H9 (cell line): ENCODE data around the gene BPIFB6. TPM values are rescaled to one million over a fixed set of nuclear protein-coding genes. Genes with fewer than 3 reads are reported as not detected.

ENCODE experiments used
- DNase-seq: peaks from one replicate; pipeline ENCODE4 v3.0.0-alpha.2; 2017
- H2AFZ ChIP-seq: one replicate; pipeline ENCODE4 v1.6.1; 2013; ENCODE audit warnings: mild to moderate bottlenecking, low read length, control low read depth, moderate library complexity
- H2AK5ac ChIP-seq: 2 replicates; pipeline ENCODE4 v1.6.1; 2013; ENCODE audit warnings: low read length, control low read depth, mixed read lengths; ENCODE audit not compliant: insufficient read length
- H2BK120ac ChIP-seq: one replicate; pipeline ENCODE4 v1.6.1; 2013; ENCODE audit warnings: low read depth, mild to moderate bottlenecking, low read length, control low read depth, inconsistent platforms; ENCODE audit not compliant: poor library complexity, severe bottlenecking
- H2BK12ac ChIP-seq: 2 replicates; pipeline ENCODE4 v1.6.1; 2013; ENCODE audit warnings: low read length, control low read depth, mixed read lengths, low read depth; ENCODE audit not compliant: insufficient read length
- H2BK15ac ChIP-seq: 2 replicates; pipeline ENCODE4 v1.6.1; 2013; ENCODE audit warnings: low read depth, low read length, control low read depth
- H2BK20ac ChIP-seq: one replicate; pipeline ENCODE4 v1.6.1; 2013; ENCODE audit warnings: low read depth, mild to moderate bottlenecking, low read length, control low read depth, inconsistent platforms; ENCODE audit not compliant: poor library complexity, severe bottlenecking
- H2BK5ac ChIP-seq: 2 replicates; pipeline ENCODE4 v1.6.1; 2013; ENCODE audit warnings: low read length, control low read depth, mixed read lengths; ENCODE audit not compliant: insufficient read length
- H3K14ac ChIP-seq: 2 replicates; pipeline ENCODE4 v1.6.1; 2013; ENCODE audit warnings: low read length, control low read depth; ENCODE audit not compliant: insufficient read depth
- H3K18ac ChIP-seq: 2 replicates; pipeline ENCODE4 v1.6.1; 2013; ENCODE audit warnings: low read depth, mild to moderate bottlenecking, mixed read lengths, low read length, control low read depth; ENCODE audit not compliant: insufficient read length
- H3K23ac ChIP-seq: 2 replicates; pipeline ENCODE4 v1.6.1; 2013; ENCODE audit warnings: low read length, control low read depth, mixed read lengths, low read depth; ENCODE audit not compliant: insufficient read length
- H3K23me2 ChIP-seq: 2 replicates; pipeline ENCODE4 v1.6.1; 2013; ENCODE audit warnings: low read depth, mild to moderate bottlenecking, mixed read lengths, low read length, control low read depth; ENCODE audit not compliant: insufficient read length, poor library complexity, severe bottlenecking
- H3K27ac ChIP-seq: 2 replicates; pipeline ENCODE4 v1.5.1; 2013; ENCODE audit warnings: low read length, control low read depth, mixed read lengths, low read depth; ENCODE audit not compliant: insufficient read length
- H3K27me3 ChIP-seq: 2 replicates; pipeline ENCODE4 v1.6.1; 2013; ENCODE audit warnings: low read length, control low read depth, inconsistent platforms; ENCODE audit not compliant: insufficient read depth
- H3K4ac ChIP-seq: 2 replicates; pipeline ENCODE4 v1.6.1; 2013; ENCODE audit warnings: low read depth, mild to moderate bottlenecking, control low read depth, inconsistent platforms, low read length, moderate library complexity
- H3K4me1 ChIP-seq: 2 replicates; pipeline ENCODE4 v1.6.1; 2013; ENCODE audit warnings: low read length, control low read depth, inconsistent platforms; ENCODE audit not compliant: insufficient read depth
- H3K4me2 ChIP-seq: 2 replicates; pipeline ENCODE4 v1.6.1; 2013; ENCODE audit warnings: low read length, control low read depth, mixed read lengths; ENCODE audit not compliant: insufficient read length, insufficient read depth
- H3K56ac ChIP-seq: 2 replicates; pipeline ENCODE4 v1.6.1; 2013; ENCODE audit warnings: low read depth, mild to moderate bottlenecking, mixed read lengths, low read length, control low read depth; ENCODE audit not compliant: insufficient read length
- H3K79me1 ChIP-seq: 2 replicates; pipeline ENCODE4 v1.6.1; 2013; ENCODE audit warnings: low read depth, mild to moderate bottlenecking, moderate library complexity, low read length, control low read depth, inconsistent platforms; ENCODE audit not compliant: insufficient read depth, poor library complexity, severe bottlenecking
- H3K79me2 ChIP-seq: 2 replicates; pipeline ENCODE4 v1.6.1; 2013; ENCODE audit warnings: low read length, control low read depth, inconsistent platforms; ENCODE audit not compliant: insufficient read depth
- H3K9ac ChIP-seq: 2 replicates; pipeline ENCODE4 v1.6.1; 2013; ENCODE audit warnings: low read length, control low read depth, mixed read lengths; ENCODE audit not compliant: insufficient read length; ENCODE audit errors: extremely low read depth
- H3K9me3 ChIP-seq: one replicate; pipeline ENCODE4 v1.6.1; 2013; ENCODE audit warnings: low read depth, low read length, inconsistent platforms; ENCODE audit not compliant: control insufficient read depth
- H3T11ph ChIP-seq: one replicate; pipeline ENCODE4 v1.6.1; 2013; ENCODE audit warnings: mild to moderate bottlenecking, low read length, control low read depth, inconsistent platforms
- H4K20me1 ChIP-seq: one replicate; pipeline ENCODE4 v1.6.1; 2013; ENCODE audit not compliant: control insufficient read depth, insufficient read length, insufficient read depth
- H4K5ac ChIP-seq: 2 replicates; pipeline ENCODE4 v1.6.1; 2013; ENCODE audit warnings: low read depth, mild to moderate bottlenecking, mixed read lengths, low read length, control low read depth; ENCODE audit not compliant: insufficient read length
- H4K8ac ChIP-seq: replicated peaks from 2 replicates; pipeline ENCODE4 v1.6.1; 2013; ENCODE audit warnings: low read length, control low read depth, mixed read lengths, low read depth; ENCODE audit not compliant: insufficient read length
- H4K91ac ChIP-seq: 2 replicates; pipeline ENCODE4 v1.6.1; 2013; ENCODE audit warnings: low read depth, mild to moderate bottlenecking, moderate library complexity, mixed read lengths, low read length, control low read depth; ENCODE audit not compliant: insufficient read length
- H3K27ac Mint-ChIP-seq, 3 experiments: 2 replicates in 2 of 3; 3 replicates in 1 of 3; pipeline ENCODE4 v1.8.0; 2020 to 2021; ENCODE audit warnings: mixed read lengths in 3 of 3, mild to moderate bottlenecking in 1 of 3, moderate library complexity in 1 of 3
- H3K27me3 Mint-ChIP-seq: 2 replicates; pipeline ENCODE4 v1.8.0; 2021; ENCODE audit warnings: low read depth, mild to moderate bottlenecking, moderate library complexity, mixed read lengths
- H3K36me3 Mint-ChIP-seq, 3 experiments: 2 replicates in 2 of 3; 3 replicates in 1 of 3; pipeline ENCODE4 v1.8.0; 2020 to 2021; ENCODE audit warnings: low read depth in 3 of 3, mixed read lengths in 3 of 3; ENCODE audit not compliant: insufficient read depth in 1 of 3
- H3K4me1 Mint-ChIP-seq, 2 experiments: 2 replicates each; pipeline ENCODE4 v1.8.0; 2020; ENCODE audit warnings: mixed read lengths in 2 of 2
- H3K4me3 Mint-ChIP-seq, 2 experiments: 2 replicates in 1 of 2; 3 replicates in 1 of 2; pipeline ENCODE4 v1.8.0; 2020 to 2021; ENCODE audit warnings: mild to moderate bottlenecking in 2 of 2, mixed read lengths in 2 of 2, moderate library complexity in 1 of 2
- H3K9me3 Mint-ChIP-seq, 2 experiments: 2 replicates in 1 of 2; 3 replicates in 1 of 2; pipeline ENCODE4 v1.8.0; 2020; ENCODE audit warnings: mild to moderate bottlenecking in 2 of 2, mixed read lengths in 2 of 2, moderate library complexity in 1 of 2
- CTCF ChIP-seq: fragments of 200-600 bp; sonication (generic); conservative IDR thresholded peaks from 3 replicates; pipeline ENCODE4 v1.8.0; 2021; ENCODE audit warnings: antibody characterized with exemption, mild to moderate bottlenecking
- WGBS: extraction: QIAGEN DNeasy Blood & Tissue Kit; methylation state at CpG from one replicate; pipeline ENCODE4 v1.1.7; 2013; ENCODE audit warnings: missing lambda C conversion rate, low lambda C conversion rate, mixed read lengths; ENCODE audit not compliant: insufficient read length; ENCODE audit errors: extremely low coverage; 5-methylcytosine and 5-hydroxymethylcytosine counted together
- total RNA-seq: library from RNA; stranded (reverse); gene quantifications from 2 replicates; pipeline ENCODE4 v1.2.1, GENCODE V29; 2021

Gene BPIFB6
- total RNA-seq, 1 experiment from 2014 or later = not detected

GRCh38 chr20:33026779-33027759 is 4.4 kb upstream of the BPIFB6 start:
- DNase-seq = no peak
- Histone ChIP-seq H4K20me1 (no peaks in the 10 kb centered on the region), H3K9me3 (no peaks in the 10 kb centered on the region), H2AK5ac (no peak overlapping the region), H4K8ac (no peak overlapping the region), H3K14ac (no peak overlapping the region), H2BK12ac (no peak overlapping the region), H3K27ac (no peak overlapping the region), H2BK20ac (no peak overlapping the region), H2BK5ac (no peak overlapping the region), H3K27me3 (no peaks in the 10 kb centered on the region), H4K91ac (no peak overlapping the region), H3K23me2 (no peaks in the 10 kb centered on the region), H2AFZ (no peak overlapping the region), H3K4me2 (no peak overlapping the region), H3K18ac (no peak overlapping the region), H2BK120ac (no peak overlapping the region), H3K79me2 (no peaks in the 10 kb centered on the region), H3K4me1 (no peaks in the 10 kb centered on the region), H3K4ac (no peak overlapping the region), H3K23ac (no peak overlapping the region), H2BK15ac (no peak overlapping the region), H4K5ac (no peak overlapping the region), H3T11ph (no peak overlapping the region), H3K79me1 (no peaks in the 10 kb centered on the region), H3K9ac (no peak overlapping the region), H3K56ac (no peak overlapping the region)
- Mint-ChIP-seq H3K4me1 (peaks cover 2 to 3% of the 10 kb centered on the region in 2 experiments; a peak in 3 of 4 replicates), H3K27ac (no peak overlapping the region), H3K27me3 (peaks cover 6% of the 10 kb centered on the region), H3K4me3 (no peak overlapping the region), H3K9me3 (no peaks in the 10 kb centered on the region), H3K36me3 (no peaks in the 10 kb centered on the region)
- TF ChIP-seq CTCF = no peak
- no CpG with 5 or more reads among the region's 10 CpGs for WGBS
